Dendritic cell treated with granulocyte-macrophage colony-stimulating factor and Interleukin-4, amounts not matched to agents 40 ng/mL and 50 ng/mL, for 4 days (primary cell): ENCODE data around the gene DUSP16.
"Not testable (repeated sequence)": the region's sequence is repeated elsewhere in the genome, so short reads cannot be mapped to it uniquely, and the experiment has no call there.

ENCODE experiments used
- H3K27ac Mint-ChIP-seq: one replicate; pipeline ENCODE4 v1.8.0; 2022; ENCODE audit warnings: mild to moderate bottlenecking, mixed read lengths
- H3K27me3 Mint-ChIP-seq: one replicate; pipeline ENCODE4 v1.8.0; 2022; ENCODE audit warnings: mild to moderate bottlenecking, mixed read lengths
- H3K36me3 Mint-ChIP-seq: one replicate; pipeline ENCODE4 v1.8.0; 2022; ENCODE audit warnings: low read depth, mixed read lengths
- H3K4me1 Mint-ChIP-seq: one replicate; pipeline ENCODE4 v1.8.0; 2022; ENCODE audit warnings: low read depth, mixed read lengths
- H3K4me3 Mint-ChIP-seq: one replicate; pipeline ENCODE4 v1.8.0; 2022; ENCODE audit warnings: mild to moderate bottlenecking, moderate library complexity, mixed read lengths
- H3K9me3 Mint-ChIP-seq: one replicate; pipeline ENCODE4 v1.8.0; 2022; ENCODE audit warnings: mixed read lengths
- intact Hi-C: fragments of 100-400 bp; cut with micrococcal nuclease; formaldehyde crosslinking; loops from one replicate; pipeline ENCODE4 v1.15.0; 2022

DUSP16 gene

DNA sequence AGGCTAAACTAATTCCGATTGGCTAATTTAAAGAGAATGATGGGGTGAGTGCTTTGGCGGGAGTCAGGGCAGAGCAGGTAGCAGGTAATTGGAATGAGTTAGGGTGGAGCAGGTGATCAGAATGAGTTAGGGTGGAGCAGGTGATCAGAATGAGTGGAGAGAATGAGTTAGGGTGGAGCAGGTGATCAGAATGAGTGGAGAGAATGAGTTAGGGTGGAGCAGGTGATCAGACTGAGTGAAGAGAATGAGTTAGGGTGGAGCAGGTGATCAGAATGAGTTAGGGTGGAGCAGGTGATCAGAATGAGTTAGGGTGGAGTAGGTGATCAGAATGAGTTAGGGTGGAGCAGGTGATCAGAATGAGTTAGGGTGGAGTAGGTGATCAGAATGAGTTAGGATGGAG lies 33.3 kb upstream of the DUSP16 start:
- H3K27ac Mint-ChIP-seq, H3K9me3 Mint-ChIP-seq, intact Hi-C loops, H3K4me3 Mint-ChIP-seq, H3K36me3 Mint-ChIP-seq, H3K27me3 Mint-ChIP-seq: not testable (repeated sequence)
- peaks cover 18% of the 10 kb centered on the region for H3K4me1 Mint-ChIP-seq

DNA sequence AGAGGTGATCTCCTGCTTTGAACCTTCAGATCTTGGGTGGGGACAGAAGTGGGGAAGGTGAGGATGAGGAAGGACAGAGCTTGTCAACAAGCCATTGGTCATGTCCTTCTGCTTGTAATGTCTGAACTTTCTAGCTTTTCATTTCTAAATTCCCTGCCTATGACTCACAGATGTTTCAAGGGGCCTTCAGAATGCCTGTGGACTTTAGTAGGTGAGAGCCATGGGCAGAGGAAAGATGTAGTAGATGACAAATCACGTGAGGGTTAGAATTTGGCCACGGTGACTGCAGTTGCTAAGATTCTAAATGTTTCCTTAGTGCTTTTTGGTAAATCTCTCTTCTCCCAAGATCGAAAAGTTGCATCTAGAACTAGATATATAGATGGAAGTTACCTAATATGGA lies 30.3 kb upstream of the DUSP16 start:
- H3K36me3 Mint-ChIP-seq, result no peaks in the 10 kb centered on the region
- peaks cover 22% of the 10 kb centered on the region for H3K27me3 Mint-ChIP-seq
- H3K4me1 Mint-ChIP-seq, result peaks cover 6% of the 10 kb centered on the region
- no peaks in the 10 kb centered on the region for H3K9me3 Mint-ChIP-seq
- intact Hi-C loops, result no loop called here
- no peak overlapping the region for H3K27ac Mint-ChIP-seq
- H3K4me3 Mint-ChIP-seq, result no peak overlapping the region

GRCh38 chr12:12590961-12591360 lies 28.3 kb upstream of the DUSP16 start:
- no peak overlapping the region for H3K4me3 Mint-ChIP-seq
- no peaks in the 10 kb centered on the region for H3K36me3 Mint-ChIP-seq
- no peaks in the 10 kb centered on the region for H3K9me3 Mint-ChIP-seq
- no peak overlapping the region for H3K27ac Mint-ChIP-seq
- H3K4me1 Mint-ChIP-seq, result peaks cover 6% of the 10 kb centered on the region
- peaks cover 22% of the 10 kb centered on the region for H3K27me3 Mint-ChIP-seq
- intact Hi-C loops, result no loop called here

- H3K4me3 Mint-ChIP-seq, intact Hi-C loops, H3K36me3 Mint-ChIP-seq, H3K27ac Mint-ChIP-seq, H3K9me3 Mint-ChIP-seq: not testable (repeated sequence)
- Mint-ChIP-seq H3K27me3 (peaks cover 13% of the 10 kb centered on the region), H3K4me1 (peaks cover 23% of the 10 kb centered on the region)
Measured at GRCh38 chr12:12588436-12588835, 25.8 kb upstream of the DUSP16 start.

GRCh38 chr12:12587878-12588277 lies 25.2 kb upstream of the DUSP16 start:
- Mint-ChIP-seq H3K36me3 (no peaks in the 10 kb centered on the region), H3K27me3 (peaks cover 13% of the 10 kb centered on the region), H3K4me1 (peaks cover 28% of the 10 kb centered on the region), H3K27ac (no peak overlapping the region), H3K4me3 (no peak overlapping the region), H3K9me3 (no peaks in the 10 kb centered on the region)
- intact Hi-C loops, result no loop called here

DNA sequence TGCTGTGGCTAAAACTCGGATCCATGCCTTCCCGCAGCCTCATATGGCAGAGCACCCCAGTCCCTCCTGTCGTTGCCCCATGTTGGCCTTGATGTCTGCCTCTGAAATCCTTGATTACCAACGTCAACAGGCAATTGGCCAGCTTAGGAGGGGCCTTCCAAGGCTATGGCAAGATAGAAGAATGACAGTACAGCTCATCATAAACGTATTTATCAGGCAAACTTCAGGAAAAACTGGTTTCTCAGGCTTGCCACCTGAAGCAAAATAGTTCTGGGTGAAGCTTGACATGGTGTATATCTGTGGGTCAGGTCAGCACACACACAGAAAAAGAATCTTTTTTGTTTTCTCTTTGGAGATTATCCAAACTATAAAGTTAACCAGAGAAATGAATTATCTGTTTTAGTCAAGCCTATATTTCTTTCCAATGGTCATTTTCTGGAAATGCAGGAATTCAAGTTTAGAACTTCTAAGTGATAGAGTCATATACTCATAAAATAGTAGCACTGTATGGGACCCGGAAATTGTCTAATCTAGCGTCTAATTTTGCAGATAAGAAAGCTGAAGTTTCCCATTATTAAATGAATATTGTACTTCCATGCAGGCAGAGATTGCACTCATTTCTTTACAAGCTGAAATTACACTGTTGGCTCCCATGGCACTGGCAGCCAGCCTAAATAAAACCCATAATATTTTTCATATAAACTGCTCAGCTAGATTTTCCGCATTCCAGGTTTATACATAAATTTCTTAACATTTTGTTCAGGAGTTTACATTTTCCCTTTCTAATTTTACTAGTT lies 24.4 kb upstream of the DUSP16 start:
- no peak overlapping the region for H3K4me3 Mint-ChIP-seq
- no peaks in the 10 kb centered on the region for H3K9me3 Mint-ChIP-seq
- intact Hi-C loops, result no loop called here
- peaks cover 34% of the 10 kb centered on the region for H3K4me1 Mint-ChIP-seq
- H3K27me3 Mint-ChIP-seq, result peaks cover 13% of the 10 kb centered on the region
- H3K27ac Mint-ChIP-seq, result no peak overlapping the region
- no peaks in the 10 kb centered on the region for H3K36me3 Mint-ChIP-seq

DNA sequence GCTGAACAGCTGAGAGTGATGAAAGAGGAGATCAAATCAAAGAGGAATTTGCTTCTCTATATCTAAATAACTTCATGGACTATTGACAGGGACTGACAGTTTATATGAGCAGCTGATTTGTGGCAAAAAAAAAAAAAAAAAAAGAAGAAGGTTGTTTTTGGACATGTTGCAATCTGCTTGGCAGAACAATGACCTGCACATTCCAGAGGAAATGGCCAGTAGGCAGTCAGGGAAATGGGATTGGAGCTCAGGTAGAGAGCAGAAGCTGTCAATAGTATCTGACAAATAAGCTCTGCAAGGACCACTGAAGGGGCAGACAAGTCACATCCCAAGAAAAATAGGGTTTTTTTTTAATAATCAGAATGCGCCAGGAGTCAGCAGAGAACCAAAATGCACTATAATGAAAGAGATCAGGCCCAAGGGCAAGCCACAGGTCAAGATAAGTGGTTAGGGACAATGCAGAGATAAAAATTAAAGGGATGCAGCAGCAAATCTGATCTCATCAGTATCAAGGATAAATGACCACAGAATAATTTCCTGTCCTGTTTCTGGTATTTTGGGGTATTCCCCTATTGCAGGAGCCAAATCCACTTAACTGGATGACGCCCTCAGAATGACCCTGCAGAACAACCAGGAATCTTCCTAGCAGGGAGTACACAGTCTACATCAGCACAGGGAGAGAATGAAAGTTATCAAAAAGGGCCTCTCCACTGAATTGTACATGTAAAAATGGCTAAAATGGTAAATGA lies 22.6 kb upstream of the DUSP16 start:
- Mint-ChIP-seq H3K4me3 (no peak overlapping the region), H3K4me1 (peaks cover 31% of the 10 kb centered on the region), H3K27me3 (peaks cover 13% of the 10 kb centered on the region), H3K9me3 (no peaks in the 10 kb centered on the region), H3K36me3 (no peaks in the 10 kb centered on the region), H3K27ac (no peak overlapping the region)
- intact Hi-C loops, result no loop called here

GRCh38 chr12:12583510-12584178 lies 21.0 kb upstream of the DUSP16 start:
- Mint-ChIP-seq H3K27ac (no peak overlapping the region), H3K36me3 (no peaks in the 10 kb centered on the region), H3K4me3 (no peak overlapping the region), H3K4me1 (peaks cover 31% of the 10 kb centered on the region), H3K9me3 (no peaks in the 10 kb centered on the region), H3K27me3 (no peaks in the 10 kb centered on the region)
- intact Hi-C loops, result loop anchor here (2.0 kb wide), 1 partner anchor 17 kb away; no protein-coding TSS in a partner anchor

- Mint-ChIP-seq H3K9me3 (no peaks in the 10 kb centered on the region), H3K4me3 (no peak overlapping the region), H3K27me3 (no peaks in the 10 kb centered on the region), H3K36me3 (no peaks in the 10 kb centered on the region), H3K27ac (no peak overlapping the region), H3K4me1 (peaks cover 31% of the 10 kb centered on the region)
- intact Hi-C loops, result loop anchor here (2.0 kb wide), 1 partner anchor 18 kb away; no protein-coding TSS in a partner anchor
Measured at GRCh38 chr12:12582895-12583303, 20.2 kb upstream of the DUSP16 start.

DNA sequence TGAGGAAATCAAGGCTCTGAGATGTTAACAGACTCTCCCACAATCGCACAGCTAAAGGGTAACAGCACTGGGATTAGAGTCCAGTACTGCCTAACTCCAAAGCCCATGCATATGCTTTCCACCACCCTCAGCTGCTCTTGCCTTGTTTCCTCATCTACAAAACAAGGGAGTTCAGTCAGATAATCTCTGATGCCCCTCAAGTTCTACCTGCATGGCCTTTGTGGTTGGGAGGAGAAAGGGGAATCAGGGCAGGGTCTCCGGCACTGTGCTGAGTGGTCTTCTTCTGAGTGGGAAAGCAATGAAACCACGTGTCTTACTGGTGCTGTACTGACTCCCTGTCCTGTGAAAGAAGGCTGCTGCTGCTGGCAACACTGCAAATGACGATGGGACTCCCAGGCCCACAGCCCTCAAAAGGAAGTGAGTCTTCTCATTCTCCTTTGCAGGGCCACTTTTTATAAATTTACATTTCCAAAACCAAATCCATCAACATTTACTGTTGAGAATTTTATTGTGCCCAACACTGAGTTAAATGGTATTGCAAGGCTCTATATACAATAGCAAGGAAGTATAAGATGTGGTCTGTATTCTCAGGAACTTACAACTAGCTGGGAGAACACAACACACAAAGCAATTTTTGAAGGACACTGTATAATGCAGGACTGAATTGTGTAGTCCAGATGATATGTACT lies 19.7 kb upstream of the DUSP16 start:
- intact Hi-C loops, result loop anchor here (2.0 kb wide), 1 partner anchor 18 kb away; no protein-coding TSS in a partner anchor
- Mint-ChIP-seq H3K9me3 (no peaks in the 10 kb centered on the region), H3K27me3 (no peaks in the 10 kb centered on the region), H3K4me3 (no peak overlapping the region), H3K36me3 (no peaks in the 10 kb centered on the region), H3K4me1 (peaks cover 31% of the 10 kb centered on the region), H3K27ac (no peak overlapping the region)

- peaks cover 35% of the 10 kb centered on the region for H3K4me1 Mint-ChIP-seq
- H3K9me3 Mint-ChIP-seq, H3K4me3 Mint-ChIP-seq, H3K27ac Mint-ChIP-seq, H3K27me3 Mint-ChIP-seq, intact Hi-C loops, H3K36me3 Mint-ChIP-seq: not testable (repeated sequence)
Measured at GRCh38 chr12:12580716-12581115, 18.1 kb upstream of the DUSP16 start.

DNA sequence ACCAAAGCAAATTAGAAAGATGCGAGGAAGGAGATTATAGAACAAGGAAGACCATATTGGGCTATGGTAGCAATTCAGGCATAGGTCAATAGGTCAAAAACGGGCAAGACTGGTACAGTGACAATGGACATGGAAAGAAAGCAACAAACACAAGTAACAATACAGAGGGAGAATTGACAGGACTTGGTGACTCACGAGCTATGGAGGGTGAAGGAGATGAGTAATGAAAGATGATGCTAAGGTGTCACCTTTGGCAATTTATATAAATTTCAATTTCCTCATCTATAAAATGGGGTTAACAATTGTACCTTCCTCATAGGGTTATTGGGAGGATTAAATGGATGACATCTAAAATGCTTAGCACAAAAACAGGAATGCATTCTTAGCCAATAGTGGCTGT lies 15.1 kb upstream of the DUSP16 start:
- Mint-ChIP-seq H3K9me3 (no peaks in the 10 kb centered on the region), H3K27ac (no peak overlapping the region), H3K27me3 (no peaks in the 10 kb centered on the region), H3K4me1 (peaks cover 15% of the 10 kb centered on the region), H3K4me3 (no peak overlapping the region), H3K36me3 (no peaks in the 10 kb centered on the region)
- intact Hi-C loops, result no loop called here

DNA sequence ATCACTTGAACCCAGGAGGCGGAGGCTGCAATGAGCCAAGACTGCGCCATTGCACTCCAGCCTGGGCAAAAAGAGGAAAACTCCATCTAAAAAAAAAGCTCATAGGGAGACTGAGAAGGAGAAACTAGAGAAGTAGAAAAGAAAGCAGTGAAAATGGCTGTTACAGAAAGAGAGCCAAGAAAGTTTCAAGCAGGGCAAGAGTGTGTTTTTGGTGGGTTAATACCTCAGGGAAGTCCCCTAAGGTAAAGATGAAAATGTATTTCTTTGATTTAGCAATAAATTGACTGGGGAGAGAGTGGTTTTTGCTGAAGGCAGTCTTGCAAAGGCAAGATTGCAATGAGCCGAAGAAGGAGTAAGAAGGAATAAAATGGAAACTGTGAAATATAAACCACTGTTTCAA lies 10.0 kb upstream of the DUSP16 start:
- Mint-ChIP-seq H3K9me3 (no peaks in the 10 kb centered on the region), H3K27ac (no peak overlapping the region), H3K4me1 (peaks cover 23% of the 10 kb centered on the region), H3K27me3 (peaks cover 6% of the 10 kb centered on the region), H3K4me3 (no peak overlapping the region), H3K36me3 (no peaks in the 10 kb centered on the region)
- intact Hi-C loops, result no loop called here

DNA sequence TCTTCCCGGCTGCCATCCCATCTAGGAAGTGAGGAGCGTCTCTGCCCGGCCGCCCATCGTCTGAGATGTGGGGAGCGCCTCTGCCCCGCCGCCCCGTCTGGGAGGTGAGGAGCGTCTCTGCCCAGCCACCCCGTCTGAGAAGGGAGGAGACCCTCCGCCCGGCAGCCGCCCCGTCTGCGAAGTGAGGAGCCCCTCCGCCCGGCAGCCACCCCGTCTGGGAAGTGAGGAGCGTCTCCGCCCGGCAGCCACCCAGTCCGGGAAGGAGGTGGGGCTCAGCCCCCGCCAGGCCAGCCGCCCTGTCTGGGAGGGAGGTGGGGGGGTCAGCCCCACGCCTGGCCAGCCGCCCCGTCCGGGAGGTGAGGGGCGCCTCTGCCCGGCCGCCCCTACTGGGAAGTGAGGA lies 3.3 kb upstream of the DUSP16 start:
- H3K36me3 Mint-ChIP-seq, result not testable (repeated sequence)

More for the DNA sequence above, 3.3 kb upstream of the DUSP16 start:
- peaks cover 21% of the 10 kb centered on the region for H3K4me1 Mint-ChIP-seq
- intact Hi-C loops, H3K27me3 Mint-ChIP-seq, H3K27ac Mint-ChIP-seq, H3K9me3 Mint-ChIP-seq, H3K4me3 Mint-ChIP-seq: not testable (repeated sequence)
